Osteocyte (in vitro differentiated cells): ENCODE measurements around the gene SIRPB1. TPM values are rescaled to one million over a fixed set of nuclear protein-coding genes. Genes with fewer than 3 reads are reported as not detected.
A peak's percentile ranks its signal among the peaks of the same experiment; 100 is the strongest.
"Not testable (repeated sequence)": the region's sequence is repeated elsewhere in the genome, so short reads cannot be mapped to it uniquely, and the experiment has no call there.

Experiments
- DNase-seq: peaks from one replicate; pipeline ENCODE4 v3.0.0; 2021; ENCODE audit warnings: mixed read lengths; ENCODE audit not compliant: unreplicated experiment; ENCODE audit errors: extremely low spot score
- H3K27ac Mint-ChIP-seq: one replicate; pipeline ENCODE4 v1.8.0; 2021; ENCODE audit warnings: mild to moderate bottlenecking, mixed read lengths; ENCODE audit not compliant: unreplicated experiment
- H3K27me3 Mint-ChIP-seq: one replicate; pipeline ENCODE4 v1.8.0; 2021; ENCODE audit warnings: mixed read lengths; ENCODE audit not compliant: unreplicated experiment
- H3K36me3 Mint-ChIP-seq: one replicate; pipeline ENCODE4 v1.8.0; 2021; ENCODE audit warnings: mixed read lengths; ENCODE audit not compliant: unreplicated experiment
- H3K4me1 Mint-ChIP-seq: one replicate; pipeline ENCODE4 v1.8.0; 2021; ENCODE audit warnings: mixed read lengths; ENCODE audit not compliant: unreplicated experiment
- H3K4me3 Mint-ChIP-seq: one replicate; pipeline ENCODE4 v1.8.0; 2021; ENCODE audit warnings: mild to moderate bottlenecking, moderate library complexity, mixed read lengths; ENCODE audit not compliant: unreplicated experiment
- H3K9me3 Mint-ChIP-seq: one replicate; pipeline ENCODE4 v1.8.0; 2021; ENCODE audit warnings: mixed read lengths; ENCODE audit not compliant: unreplicated experiment
- CTCF ChIP-seq: fragments of 200-600 bp; sonication (generic); IDR thresholded peaks from 2 replicates; pipeline ENCODE4 v1.5.0; 2021; ENCODE audit warnings: antibody characterized with exemption, mild to moderate bottlenecking, moderate library complexity
- total RNA-seq: library from RNA; stranded (reverse); gene quantifications from 2 replicates; pipeline ENCODE4 v1.2.1, GENCODE V29; 2021

SIRPB1 gene
- total RNA-seq, 1 donor from 2014 or later, result 1.1 TPM

- peaks cover 5% of the 10 kb centered on the region for H3K27me3 Mint-ChIP-seq
- no peaks in the 10 kb centered on the region for H3K36me3 Mint-ChIP-seq
- TF ChIP-seq CTCF, result no peak
- H3K9me3 Mint-ChIP-seq, result no peaks in the 10 kb centered on the region
- H3K4me1 Mint-ChIP-seq, result no peaks in the 10 kb centered on the region
- peak; percentile 11 for DNase-seq
- H3K4me3 Mint-ChIP-seq, result no peak overlapping the region
- H3K27ac Mint-ChIP-seq, result no peak overlapping the region
Observed at GRCh38 chr20:1576641-1577040, 43.2 kb downstream of the SIRPB1 start.

DNA sequence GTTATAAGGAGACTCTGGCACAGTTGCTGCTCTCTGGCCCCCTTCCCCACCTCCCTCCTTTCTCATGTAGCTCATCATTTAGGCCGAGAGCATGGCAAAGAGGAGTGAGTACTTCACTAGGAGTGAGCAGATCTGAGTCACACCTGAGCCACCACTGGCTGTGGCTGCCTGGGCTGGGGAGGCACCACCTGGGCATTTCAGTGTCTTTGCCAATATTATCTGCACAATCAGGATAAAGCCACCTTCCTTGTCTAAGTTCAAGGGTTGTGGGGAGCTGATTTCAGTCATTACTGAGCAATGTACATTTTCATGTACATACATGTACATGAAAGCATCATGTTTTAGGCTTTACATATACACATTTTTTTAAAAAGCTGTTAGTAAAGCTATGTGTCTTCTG, 43.8 kb downstream of the SIRPB1 start:
- H3K27me3 Mint-ChIP-seq, H3K27ac Mint-ChIP-seq, H3K36me3 Mint-ChIP-seq, H3K4me1 Mint-ChIP-seq, H3K4me3 Mint-ChIP-seq, H3K9me3 Mint-ChIP-seq: not testable (repeated sequence)
- DNase-seq, result peak; percentile 66

DNA sequence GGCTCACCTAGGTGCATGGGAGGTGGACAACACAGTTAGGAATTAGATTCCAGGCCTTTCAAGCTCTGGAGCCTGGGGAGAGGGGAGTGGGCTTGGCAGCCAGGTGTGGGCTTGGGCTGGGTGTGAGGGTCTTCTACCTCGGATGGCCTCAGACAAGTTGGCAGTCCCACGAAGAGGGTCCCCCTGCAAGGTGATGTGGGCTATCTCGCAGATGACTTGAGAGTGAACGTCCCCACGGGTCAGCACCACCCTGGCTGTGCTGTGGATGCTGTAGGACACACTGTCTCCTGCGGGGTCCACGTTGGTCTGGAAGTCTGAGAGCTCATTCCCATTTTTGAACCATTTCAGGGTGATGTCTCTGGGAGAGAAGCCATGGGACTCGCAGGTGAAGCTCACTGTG, 48.2 kb downstream of the SIRPB1 start:
- not testable (repeated sequence) for H3K27me3 Mint-ChIP-seq

More for the DNA sequence above, 48.2 kb downstream of the SIRPB1 start:
- not testable (repeated sequence) for H3K36me3 Mint-ChIP-seq, H3K27ac Mint-ChIP-seq, H3K4me3 Mint-ChIP-seq, H3K4me1 Mint-ChIP-seq, H3K9me3 Mint-ChIP-seq
- peak; percentile 71 for DNase-seq

Other genes starting within 250 kb of the SIRPB1 start
- gene FKBP1A, start 227.0 kb downstream of the SIRPB1 start, total RNA-seq, result 180 and 187 TPM in 2 replicates
- 74.6 and 80.1 TPM in 2 replicates for gene NSFL1C, start 153.2 kb downstream of the SIRPB1 start, total RNA-seq
- gene SIRPB2, start 128.6 kb downstream of the SIRPB1 start, total RNA-seq, result not detected in 2 replicates
- gene SIRPD, start 62.3 kb downstream of the SIRPB1 start, total RNA-seq, result not detected in 2 replicates
- not detected in 2 replicates for gene SIRPG, start 37.8 kb upstream of the SIRPB1 start, total RNA-seq